Nephron (organoid): ENCODE measurements around the gene DTD1.
A peak's percentile ranks its signal among the peaks of the same experiment; 100 is the strongest.
"Not testable (repeated sequence)": the region's sequence is repeated elsewhere in the genome, so short reads cannot be mapped to it uniquely, and the experiment has no call there.

Source experiments
- H3K27ac Mint-ChIP-seq, 3 experiments: 2 replicates each; pipeline ENCODE4 v1.8.0; 2020; ENCODE audit warnings: mixed read lengths in 3 of 3, mild to moderate bottlenecking in 2 of 3, moderate library complexity in 1 of 3
- H3K27me3 Mint-ChIP-seq: 2 replicates; pipeline ENCODE4 v1.8.0; 2021; ENCODE audit warnings: low read depth, mild to moderate bottlenecking, moderate library complexity, mixed read lengths
- H3K36me3 Mint-ChIP-seq: 2 replicates; pipeline ENCODE4 v1.8.0; 2020; ENCODE audit warnings: low read depth, mixed read lengths
- H3K4me1 Mint-ChIP-seq: 2 replicates; pipeline ENCODE4 v1.8.0; 2020; ENCODE audit warnings: mixed read lengths
- H3K4me3 Mint-ChIP-seq, 3 experiments: 2 replicates each; pipeline ENCODE4 v1.8.0; 2020; ENCODE audit warnings: mild to moderate bottlenecking in 3 of 3, mixed read lengths in 3 of 3, moderate library complexity in 2 of 3
- H3K9me3 Mint-ChIP-seq: 2 replicates; pipeline ENCODE4 v1.8.0; 2020; ENCODE audit warnings: mixed read lengths
- CTCF ChIP-seq, 3 experiments: fragments of 200-600 bp; sonication (generic); IDR thresholded peaks; one replicate each; pipeline ENCODE4 v1.5.0; 2021; ENCODE audit warnings: antibody characterized with exemption in 3 of 3; ENCODE audit not compliant: unreplicated experiment in 3 of 3

DTD1 gene

GRCh38 chr20:18783385-18783959 lies 195.6 kb downstream of the DTD1 start:
- Mint-ChIP-seq H3K4me1 (no peaks in the 10 kb centered on the region), H3K4me3 (no peak overlapping the region), H3K27me3 (peaks cover 4% of the 10 kb centered on the region), H3K9me3 (peaks cover 15% of the 10 kb centered on the region), H3K36me3 (no peaks in the 10 kb centered on the region), H3K27ac (no peak overlapping the region)
- no peak for TF ChIP-seq CTCF (IDR thresholded peaks at IDR 0.05; ENCODE audit: unreplicated experiment in 3 of 3)

- not testable (repeated sequence) for H3K4me3 Mint-ChIP-seq, H3K27me3 Mint-ChIP-seq, H3K36me3 Mint-ChIP-seq, H3K27ac Mint-ChIP-seq
- Mint-ChIP-seq H3K4me1 (peaks cover 18% of the 10 kb centered on the region), H3K9me3 (peaks cover 20% of the 10 kb centered on the region)
Observed at GRCh38 chr20:18787046-18787445, 199.2 kb downstream of the DTD1 start.

- no peak for TF ChIP-seq CTCF (IDR thresholded peaks at IDR 0.05; ENCODE audit: unreplicated experiment in 3 of 3)
- peaks cover 18% of the 10 kb centered on the region for H3K4me1 Mint-ChIP-seq
- no peak overlapping the region for H3K27ac Mint-ChIP-seq
- H3K36me3 Mint-ChIP-seq: no peaks in the 10 kb centered on the region
- no peak overlapping the region for H3K4me3 Mint-ChIP-seq
- peaks cover 3% of the 10 kb centered on the region for H3K27me3 Mint-ChIP-seq
- peaks cover 22% of the 10 kb centered on the region for H3K9me3 Mint-ChIP-seq
Observed at GRCh38 chr20:18788021-18788420, 200.2 kb downstream of the DTD1 start.

- H3K36me3 Mint-ChIP-seq: no peaks in the 10 kb centered on the region
- peaks cover 22% of the 10 kb centered on the region for H3K9me3 Mint-ChIP-seq
- H3K4me3 Mint-ChIP-seq: peak overlapping the region in 1 of 3 experiments; percentile 23
- no peak for TF ChIP-seq CTCF (IDR thresholded peaks at IDR 0.05; ENCODE audit: unreplicated experiment in 3 of 3)
- H3K4me1 Mint-ChIP-seq: peaks cover 36% of the 10 kb centered on the region
- H3K27me3 Mint-ChIP-seq: peaks cover 3% of the 10 kb centered on the region
- H3K27ac Mint-ChIP-seq: peak overlapping the region in 2 of 3 experiments; percentile 24 to 43
Observed at GRCh38 chr20:18790787-18791186, 202.9 kb downstream of the DTD1 start.

GRCh38 chr20:18793625-18794427 lies 206.0 kb downstream of the DTD1 start:
- no peak for TF ChIP-seq CTCF (IDR thresholded peaks at IDR 0.05; ENCODE audit: unreplicated experiment in 3 of 3)
- H3K9me3 Mint-ChIP-seq: peaks cover 11% of the 10 kb centered on the region
- H3K27me3 Mint-ChIP-seq: peaks cover 3% of the 10 kb centered on the region
- H3K36me3 Mint-ChIP-seq: no peaks in the 10 kb centered on the region
- H3K4me1 Mint-ChIP-seq: peaks cover 43% of the 10 kb centered on the region
- H3K27ac Mint-ChIP-seq: peak overlapping the region; percentile 94
- peak overlapping the region; percentile 91 to 94 (median 93) for H3K4me3 Mint-ChIP-seq

- Mint-ChIP-seq H3K4me1 (peaks cover 43% of the 10 kb centered on the region), H3K27me3 (peaks cover 3% of the 10 kb centered on the region), H3K4me3 (peak overlapping the region; percentile 91 to 94 (median 93)), H3K36me3 (no peaks in the 10 kb centered on the region), H3K27ac (peak overlapping the region; percentile 94), H3K9me3 (peaks cover 9% of the 10 kb centered on the region)
- no peak for TF ChIP-seq CTCF (IDR thresholded peaks at IDR 0.05; ENCODE audit: unreplicated experiment in 3 of 3)
Observed at GRCh38 chr20:18794428-18794787, 206.6 kb downstream of the DTD1 start.
